ENCODE measurements around the gene CHAT. TPM values are rescaled to one million over a fixed set of nuclear protein-coding genes. Genes with fewer than 3 reads are reported as not detected.

Gene CHAT
- total and polyA plus RNA-seq, 5 experiments from 2014 or later: not detected

GRCh38 chr10:49616421-49617101 lies 2.7 kb downstream of the CHAT start:
- Mint-ChIP-seq H3K4me3 (no peak overlapping the region), H3K9me3 (peaks cover 0 to 9% (median 0%) of the 10 kb centered on the region in 9 donors)
- DNase-seq: peak in 1 of 10 donors; percentile 7

DNA sequence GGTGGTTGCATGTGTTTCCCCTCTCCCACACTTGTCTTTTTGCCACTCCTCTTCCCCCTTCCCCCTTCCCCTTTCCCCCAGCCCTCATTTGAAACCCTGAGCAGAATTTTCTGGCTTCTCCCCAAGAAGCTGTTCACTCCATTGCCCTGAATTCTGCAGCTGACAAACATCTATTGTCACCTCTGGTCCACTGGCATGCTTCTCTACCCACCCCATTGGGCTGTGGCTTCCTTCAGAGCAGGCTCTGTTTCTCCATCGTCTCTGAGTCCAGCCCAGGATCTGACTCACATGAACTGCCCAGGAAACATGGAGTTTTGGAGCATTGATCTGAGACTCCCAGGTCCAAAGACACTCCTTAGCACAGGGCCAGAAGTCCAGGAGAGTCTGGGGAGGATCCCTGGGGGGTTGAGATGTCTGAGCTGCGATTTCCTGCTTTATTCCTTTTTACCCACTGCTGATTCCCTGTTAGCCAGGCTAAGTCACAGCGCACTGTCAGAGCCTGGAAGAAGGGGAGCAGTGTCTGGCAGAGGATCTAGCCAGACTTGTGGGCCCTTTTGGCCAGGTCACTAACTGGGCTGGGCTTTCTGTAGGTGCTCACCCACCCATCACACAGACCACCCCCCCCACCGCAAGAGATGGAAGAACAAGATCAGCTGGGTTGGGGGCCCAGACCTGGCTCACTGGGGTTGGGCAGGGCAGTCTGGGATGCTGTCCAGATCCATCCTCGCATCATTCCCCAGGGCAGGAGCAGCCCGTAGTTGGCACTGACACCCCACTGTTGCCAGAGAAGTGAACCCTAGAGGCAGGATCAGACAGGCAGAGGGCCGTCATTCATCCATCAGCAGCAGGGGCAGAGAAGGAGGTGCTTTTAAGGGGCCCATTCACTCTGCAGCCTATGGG lies 3.5 kb downstream of the CHAT start:
- Mint-ChIP-seq H3K9me3 (peaks cover 0 to 5% (median 0%) of the 10 kb centered on the region in 9 donors), H3K27ac (no peak overlapping the region), H3K27me3 (peaks cover 38 to 92% (median 70%) of the 10 kb centered on the region in 5 donors), H3K36me3 (peaks cover 0 to 3% (median 2%) of the 10 kb centered on the region in 3 donors), H3K4me1 (peaks cover 5 to 15% (median 11%) of the 10 kb centered on the region in 4 donors), H3K4me3 (no peak overlapping the region)
- ATAC-seq: no peak
- peak in 1 of 10 donors; percentile 54 for DNase-seq
- POLR2A ChIA-PET: no interaction called here

More at GRCh38 chr10:49616421-49617101, 2.7 kb downstream of the CHAT start:
- POLR2A ChIA-PET: no interaction called here
- no peak for ATAC-seq
- Mint-ChIP-seq H3K27ac (no peak overlapping the region), H3K27me3 (peaks cover 46 to 94% (median 78%) of the 10 kb centered on the region in 5 donors), H3K4me1 (peaks cover 6 to 23% (median 13%) of the 10 kb centered on the region in 4 donors), H3K36me3 (peaks cover 0 to 4% (median 4%) of the 10 kb centered on the region in 3 donors)

DNA sequence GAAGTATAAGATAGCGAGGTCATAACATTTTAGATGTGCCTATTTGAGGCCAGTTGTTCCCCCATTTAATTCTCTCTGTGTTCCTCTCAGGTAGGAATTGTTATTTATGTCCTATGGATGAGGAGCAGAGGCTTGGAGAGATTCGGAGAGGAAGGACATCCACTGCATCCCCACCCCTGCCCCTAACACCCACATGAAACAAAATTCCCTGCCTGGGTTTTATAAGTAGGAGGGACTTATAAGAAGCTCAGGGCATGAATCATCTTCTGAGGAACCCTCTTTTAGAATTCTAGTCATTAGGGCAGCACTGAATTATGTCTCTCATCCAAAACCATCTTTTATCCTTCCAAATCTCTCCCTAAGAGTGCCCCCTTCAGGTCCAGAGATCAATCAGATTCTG lies 5.0 kb downstream of the CHAT start:
- ATAC-seq (no peak), DNase-seq (no peak)
- Mint-ChIP-seq H3K4me1 (peaks cover 1 to 6% (median 3%) of the 10 kb centered on the region in 4 donors), H3K27ac (no peak overlapping the region), H3K9me3 (peaks cover 0 to 2% (median 0%) of the 10 kb centered on the region in 9 donors), H3K27me3 (peaks cover 27 to 87% (median 60%) of the 10 kb centered on the region in 5 donors), H3K36me3 (no peaks in the 10 kb centered on the region), H3K4me3 (no peak overlapping the region)
- POLR2A ChIA-PET: no interaction called here

GRCh38 chr10:49619613-49620012 lies 5.8 kb downstream of the CHAT start:
- Mint-ChIP-seq H3K9me3 (peaks cover 0 to under 1% (median 0%) of the 10 kb centered on the region in 9 donors), H3K4me3 (no peak overlapping the region), H3K4me1 (peaks cover 0 to 3% (median 2%) of the 10 kb centered on the region in 4 donors), H3K36me3 (no peaks in the 10 kb centered on the region), H3K27me3 (peaks cover 26 to 82% (median 59%) of the 10 kb centered on the region in 5 donors), H3K27ac (no peak overlapping the region)
- POLR2A ChIA-PET: no interaction called here
- ATAC-seq (no peak), DNase-seq (peak in 1 of 10 donors; percentile 40)

- Mint-ChIP-seq H3K9me3 (no peaks in the 10 kb centered on the region), H3K4me3 (no peak overlapping the region), H3K4me1 (peaks cover 0 to 2% (median under 1%) of the 10 kb centered on the region in 4 donors), H3K27ac (peak overlapping the region in 1 of 10 donors; percentile 69), H3K27me3 (peaks cover 25 to 74% (median 55%) of the 10 kb centered on the region in 5 donors), H3K36me3 (no peaks in the 10 kb centered on the region)
- no peak for ATAC-seq
- DNase-seq: peak in 1 of 10 donors; percentile 7
- POLR2A ChIA-PET: no interaction called here
Measured at GRCh38 chr10:49620286-49620810, 6.5 kb downstream of the CHAT start.

DNA sequence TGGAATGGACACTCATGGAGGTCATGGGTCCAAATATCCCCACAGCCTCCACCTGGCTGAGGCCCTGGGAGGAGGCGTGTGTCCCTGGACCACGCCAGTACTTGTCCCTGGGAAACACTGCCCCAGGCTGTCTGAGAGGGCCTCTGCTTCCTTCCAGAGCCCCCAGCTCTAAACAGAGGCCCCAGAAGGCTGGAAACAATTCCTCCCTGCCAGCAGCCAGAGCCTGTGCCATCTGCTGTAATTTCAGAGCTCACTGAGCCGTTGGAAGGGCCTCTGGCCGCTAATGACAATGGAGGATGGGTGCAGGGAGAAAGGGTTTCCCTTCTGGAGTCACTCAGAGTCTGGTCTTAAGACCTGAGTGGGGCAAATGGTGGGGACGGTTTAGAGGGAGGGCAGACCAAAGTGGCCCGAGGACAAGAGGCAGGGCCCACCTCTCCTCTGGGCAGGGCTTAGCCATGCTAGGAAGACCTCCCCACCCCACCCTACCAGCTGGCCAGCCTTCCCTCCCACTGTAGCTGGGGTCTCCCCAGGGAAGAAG lies 7.1 kb downstream of the CHAT start:
- Mint-ChIP-seq H3K27ac (no peak overlapping the region), H3K4me1 (peaks cover 0 to 4% (median 0%) of the 10 kb centered on the region in 4 donors), H3K4me3 (no peak overlapping the region), H3K36me3 (no peaks in the 10 kb centered on the region), H3K27me3 (peaks cover 21 to 69% (median 50%) of the 10 kb centered on the region in 5 donors), H3K9me3 (no peaks in the 10 kb centered on the region)
- POLR2A ChIA-PET: no interaction called here
- DNase-seq (peak in 1 of 10 donors; percentile 27), ATAC-seq (no peak)

DNA sequence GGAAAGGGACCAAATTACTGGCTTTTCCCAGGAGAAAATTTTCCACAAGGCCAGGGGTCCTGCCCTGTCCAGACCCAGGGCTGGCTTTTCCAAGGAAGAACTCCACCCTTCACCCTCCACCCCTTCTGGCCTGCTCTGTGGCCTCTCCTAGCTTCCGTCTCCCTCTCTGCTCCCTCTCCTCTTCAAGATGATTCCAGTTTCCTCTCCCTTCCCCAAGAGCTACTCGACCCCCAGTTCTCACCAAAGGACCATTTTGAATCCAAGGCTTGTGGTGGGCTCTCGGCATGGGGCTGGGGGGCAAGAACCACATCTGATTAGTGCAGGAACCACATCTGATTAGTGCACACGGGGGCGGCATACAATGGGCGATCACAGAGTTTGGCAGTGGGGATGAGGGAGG lies 7.7 kb downstream of the CHAT start:
- DNase-seq (peak in 1 of 10 donors; percentile 24), ATAC-seq (no peak)
- Mint-ChIP-seq H3K27ac (no peak overlapping the region), H3K36me3 (no peaks in the 10 kb centered on the region), H3K4me3 (no peak overlapping the region), H3K4me1 (peaks cover 0 to 4% (median 0%) of the 10 kb centered on the region in 4 donors), H3K9me3 (peaks cover 0 to 3% (median 0%) of the 10 kb centered on the region in 9 donors), H3K27me3 (peaks cover 20 to 62% (median 43%) of the 10 kb centered on the region in 5 donors)
- POLR2A ChIA-PET: no interaction called here

DNA sequence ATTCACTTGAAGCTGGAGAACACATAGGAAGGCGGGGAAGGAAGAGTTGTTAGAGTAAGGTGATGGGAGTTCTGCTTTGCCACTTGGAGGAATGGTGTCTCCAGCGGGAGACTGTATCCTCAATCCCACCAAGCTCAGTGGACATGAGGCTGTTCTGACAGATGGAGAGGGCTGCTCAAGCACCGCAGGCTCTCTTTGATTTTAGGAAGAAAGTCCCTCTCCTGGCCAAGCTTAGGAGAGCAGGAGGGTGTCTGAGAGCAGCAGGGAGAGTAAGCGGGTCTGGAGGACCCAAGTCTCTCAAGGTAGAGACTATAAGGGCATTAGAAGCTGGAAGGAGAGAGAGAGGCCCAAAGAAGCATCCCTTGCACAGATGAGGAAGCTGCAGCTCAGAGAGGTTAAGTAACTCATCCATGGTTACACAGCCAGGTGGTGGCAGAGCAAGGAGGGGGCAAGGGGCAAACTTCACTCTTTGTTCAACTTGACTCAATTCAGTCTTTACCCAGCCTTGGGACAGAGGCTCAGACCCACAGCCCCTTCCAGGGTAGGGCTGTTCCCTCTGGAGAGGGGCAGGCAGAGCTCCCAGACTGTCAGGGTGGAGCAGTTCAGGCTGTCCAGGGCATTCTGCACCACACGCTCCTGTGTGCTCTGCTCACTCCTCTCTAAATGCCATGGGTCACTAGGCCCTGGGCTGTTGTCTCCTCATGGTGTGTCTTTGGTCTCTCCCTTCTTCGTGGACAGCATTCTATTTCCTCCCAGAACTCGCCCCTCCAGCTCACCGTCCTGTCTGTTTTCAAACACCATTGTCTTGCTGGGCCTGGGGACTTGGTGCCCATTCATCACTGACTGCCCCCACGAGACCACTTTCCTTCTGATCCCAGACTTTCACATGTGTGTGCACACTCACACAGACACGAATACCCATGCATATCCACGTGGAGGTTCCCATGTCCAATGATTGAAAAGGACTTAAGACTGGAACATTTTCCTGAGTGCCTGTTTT lies 8.9 kb downstream of the CHAT start:
- peaks cover 0 to 4% (median 0%) of the 10 kb centered on the region in 4 donors for H3K4me1 Mint-ChIP-seq
- DNase-seq: peak in 1 of 10 donors; percentile 7

DNA sequence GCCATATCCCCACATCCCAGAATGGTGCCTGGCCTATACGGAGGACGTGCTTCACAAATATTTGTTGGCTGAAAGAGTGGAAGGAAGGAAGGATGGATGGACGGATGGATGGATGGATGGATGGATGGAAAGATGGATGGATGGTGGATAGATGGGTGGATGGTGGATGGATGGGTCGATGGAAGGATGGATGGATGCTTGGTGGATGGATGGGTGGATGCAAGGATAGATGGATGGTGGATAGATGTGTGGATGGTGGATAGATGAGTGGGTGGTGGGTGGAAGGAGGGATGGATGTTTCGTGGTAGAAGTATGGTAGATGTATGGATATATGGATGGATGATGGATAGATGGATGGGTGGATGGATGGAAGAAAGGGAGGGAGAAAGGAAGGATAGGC lies 10.8 kb downstream of the CHAT start:
- POLR2A ChIA-PET: no interaction called here
- Mint-ChIP-seq H3K4me1 (peaks cover 0 to 4% (median 0%) of the 10 kb centered on the region in 4 donors), H3K36me3 (no peaks in the 10 kb centered on the region), H3K9me3 (peaks cover 0 to 3% (median 0%) of the 10 kb centered on the region in 9 donors), H3K4me3 (no peak overlapping the region), H3K27me3 (peaks cover 5 to 32% (median 16%) of the 10 kb centered on the region in 5 donors), H3K27ac (peak overlapping the region in 2 of 10 donors; percentile 10 to 20)
- no peak for DNase-seq
- no peak for ATAC-seq

More for the DNA sequence above, 8.9 kb downstream of the CHAT start:
- Mint-ChIP-seq H3K27me3 (peaks cover 10 to 51% (median 32%) of the 10 kb centered on the region in 5 donors), H3K9me3 (peaks cover 0 to 3% (median 0%) of the 10 kb centered on the region in 9 donors), H3K27ac (no peak overlapping the region), H3K4me3 (no peak overlapping the region), H3K36me3 (no peaks in the 10 kb centered on the region)
- no peak for ATAC-seq
- POLR2A ChIA-PET: no interaction called here

GRCh38 chr10:49625411-49625810 lies 11.6 kb downstream of the CHAT start:
- Mint-ChIP-seq H3K27me3 (peaks cover 0 to 24% (median 10%) of the 10 kb centered on the region in 5 donors), H3K9me3 (peaks cover 0 to 3% (median 0%) of the 10 kb centered on the region in 9 donors), H3K27ac (no peak overlapping the region), H3K4me3 (no peak overlapping the region), H3K4me1 (peaks cover 0 to 2% (median 0%) of the 10 kb centered on the region in 4 donors), H3K36me3 (no peaks in the 10 kb centered on the region)
- DNase-seq: no peak
- POLR2A ChIA-PET: no interaction called here
- no peak for ATAC-seq

GRCh38 chr10:49627038-49627437 lies 13.2 kb downstream of the CHAT start:
- DNase-seq: peak in 1 of 10 donors; percentile 4
- POLR2A ChIA-PET: no interaction called here
- Mint-ChIP-seq H3K27ac (no peak overlapping the region), H3K9me3 (peaks cover 0 to 3% (median 0%) of the 10 kb centered on the region in 9 donors), H3K4me3 (no peak overlapping the region), H3K4me1 (peaks cover 0 to 2% (median 0%) of the 10 kb centered on the region in 4 donors), H3K27me3 (peaks cover 0 to 17% (median 8%) of the 10 kb centered on the region in 5 donors), H3K36me3 (no peaks in the 10 kb centered on the region)
- ATAC-seq: no peak
